Pons (tissue), 1 donor: Measurements from ENCODE around the gene GGNBP2.
A peak's percentile ranks its signal among the peaks of the same experiment; 100 is the strongest.
"Not testable (repeated sequence)": the region's sequence is repeated elsewhere in the genome, so short reads cannot be mapped to it uniquely, and the experiment has no call there.

Experiments
- DNase-seq: peaks from one replicate; pipeline ENCODE4 v3.0.0-alpha.2; 2016; ENCODE audit warnings: low spot score

The GGNBP2 gene, protein sequence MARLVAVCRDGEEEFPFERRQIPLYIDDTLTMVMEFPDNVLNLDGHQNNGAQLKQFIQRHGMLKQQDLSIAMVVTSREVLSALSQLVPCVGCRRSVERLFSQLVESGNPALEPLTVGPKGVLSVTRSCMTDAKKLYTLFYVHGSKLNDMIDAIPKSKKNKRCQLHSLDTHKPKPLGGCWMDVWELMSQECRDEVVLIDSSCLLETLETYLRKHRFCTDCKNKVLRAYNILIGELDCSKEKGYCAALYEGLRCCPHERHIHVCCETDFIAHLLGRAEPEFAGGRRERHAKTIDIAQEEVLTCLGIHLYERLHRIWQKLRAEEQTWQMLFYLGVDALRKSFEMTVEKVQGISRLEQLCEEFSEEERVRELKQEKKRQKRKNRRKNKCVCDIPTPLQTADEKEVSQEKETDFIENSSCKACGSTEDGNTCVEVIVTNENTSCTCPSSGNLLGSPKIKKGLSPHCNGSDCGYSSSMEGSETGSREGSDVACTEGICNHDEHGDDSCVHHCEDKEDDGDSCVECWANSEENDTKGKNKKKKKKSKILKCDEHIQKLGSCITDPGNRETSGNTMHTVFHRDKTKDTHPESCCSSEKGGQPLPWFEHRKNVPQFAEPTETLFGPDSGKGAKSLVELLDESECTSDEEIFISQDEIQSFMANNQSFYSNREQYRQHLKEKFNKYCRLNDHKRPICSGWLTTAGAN

DNA sequence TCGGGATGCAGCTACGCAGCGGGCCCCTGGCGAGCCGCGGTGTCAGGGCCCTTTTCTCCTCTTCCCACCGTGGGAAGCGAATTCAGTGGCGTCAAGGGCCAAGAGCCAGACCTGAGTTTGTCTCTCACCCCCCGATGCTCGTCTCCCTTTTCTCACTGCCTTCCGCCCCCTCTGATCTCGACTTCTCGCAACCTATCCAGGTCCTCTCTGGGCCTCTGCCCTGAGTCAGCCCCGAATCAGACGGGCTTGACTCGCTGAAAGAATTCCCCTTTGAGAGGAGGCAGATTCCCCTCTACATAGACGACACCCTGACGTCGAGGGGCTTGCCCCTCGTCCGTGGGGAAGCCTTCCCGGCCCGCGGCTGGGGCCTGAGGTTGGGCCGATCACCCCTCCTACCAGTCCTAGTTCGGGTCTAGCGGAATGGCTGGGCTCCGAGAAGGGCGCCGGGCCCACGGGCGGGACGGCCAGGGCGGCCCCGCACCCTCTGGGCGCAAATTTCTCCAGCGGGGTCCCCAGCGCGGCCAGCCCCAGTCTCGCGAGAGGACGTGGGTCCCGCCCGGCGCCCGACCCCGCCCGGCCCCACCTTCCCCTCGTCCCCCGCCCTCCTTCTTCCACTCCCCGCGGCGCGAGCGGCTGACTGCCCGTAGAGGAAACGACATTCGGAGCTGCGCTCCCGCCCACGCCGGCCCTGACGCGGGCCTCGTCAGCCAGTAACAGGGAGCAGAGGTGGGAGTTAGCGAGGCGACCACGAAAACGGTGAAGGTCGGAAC lies at the start of gene GGNBP2:
GGNBP2 (plus strand) TSS at position 613 of the 770 bp plus-strand sequence. CDS start 806 bp downstream, outside the sequence.
- DNase-seq, result peak; percentile 88

DNA sequence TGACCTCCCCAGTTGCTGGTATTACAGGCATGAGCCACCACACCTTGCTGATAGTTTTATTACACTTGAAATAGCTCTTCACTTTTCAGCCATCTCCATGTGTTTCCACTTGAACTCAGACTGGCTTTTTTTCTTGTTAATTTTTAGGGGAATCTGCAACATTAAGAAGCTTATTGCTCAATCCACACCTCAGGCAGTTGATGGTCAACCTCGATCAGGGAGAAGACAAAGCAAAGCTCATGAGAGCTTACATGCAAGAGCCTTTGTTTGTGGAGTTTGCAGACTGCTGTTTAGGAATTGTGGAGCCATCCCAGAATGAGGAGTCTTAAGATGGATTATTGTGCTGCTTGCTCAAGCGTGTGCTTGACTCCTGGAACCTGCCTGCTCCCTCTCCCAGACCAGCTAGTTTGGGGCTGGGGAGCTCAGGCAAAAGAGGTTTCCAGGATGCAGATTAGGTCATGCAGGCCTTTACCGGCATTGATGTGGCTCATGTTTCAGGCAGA lies 49.6 kb upstream of the GGNBP2 start:
- DNase-seq, result no peak

DNA sequence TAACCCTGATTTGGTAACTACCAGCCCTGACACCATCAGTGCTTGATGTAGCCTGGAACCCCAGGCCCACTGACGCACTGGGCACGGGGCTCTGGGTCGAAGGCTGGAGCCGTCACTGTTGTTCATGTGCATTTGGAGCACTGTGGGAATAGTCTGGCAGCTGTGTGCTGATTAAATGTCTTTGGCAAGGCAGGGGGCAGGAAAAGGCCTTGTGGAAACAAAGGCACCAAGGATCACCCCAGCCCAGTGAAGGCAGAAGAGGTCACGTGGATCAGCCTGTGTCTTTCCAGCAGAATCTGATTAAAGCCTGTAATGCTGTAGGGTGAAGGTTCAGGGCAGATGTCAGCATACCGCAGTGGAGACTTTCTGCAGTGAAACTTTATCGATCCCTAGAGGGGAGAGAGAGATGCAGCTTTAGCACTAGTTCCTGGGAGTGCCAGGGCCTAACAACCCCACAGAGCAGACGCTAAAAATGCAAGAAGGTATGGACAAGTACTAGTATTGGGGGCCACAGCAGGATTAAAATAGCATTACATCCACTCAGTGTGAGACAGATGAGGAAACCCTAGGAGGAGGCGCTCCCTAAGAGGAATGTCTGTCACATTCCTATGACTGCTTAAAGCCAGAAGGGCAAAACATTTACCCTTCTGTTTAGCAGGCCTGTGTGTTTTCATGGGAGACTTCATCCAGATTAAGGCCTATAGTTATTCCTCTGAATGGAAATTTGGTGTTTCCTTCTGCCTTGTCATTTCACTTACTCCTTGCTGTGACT lies 48.5 kb upstream of the GGNBP2 start:
- DNase-seq, result peak; percentile 87

DNA sequence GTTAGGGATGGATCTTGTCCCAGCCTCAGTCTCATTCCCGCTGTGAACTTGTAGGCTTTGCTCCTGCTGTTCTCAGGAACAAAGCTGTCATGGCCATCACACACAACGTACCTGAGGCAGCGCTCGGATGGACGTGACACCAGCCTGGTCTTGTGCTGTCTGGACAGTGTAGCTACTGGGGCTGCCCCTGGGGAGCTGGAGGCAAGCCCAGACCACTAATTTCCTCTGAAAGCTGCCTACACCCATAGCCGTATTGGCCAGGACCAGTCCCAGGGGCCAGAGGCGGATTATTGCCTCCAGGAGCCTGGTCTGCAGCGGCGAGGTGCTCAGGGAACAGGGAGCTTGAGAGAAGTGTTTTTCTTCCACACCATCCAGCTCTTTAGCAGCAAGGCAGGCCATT lies 46.6 kb upstream of the GGNBP2 start:
- no peak for DNase-seq

DNA sequence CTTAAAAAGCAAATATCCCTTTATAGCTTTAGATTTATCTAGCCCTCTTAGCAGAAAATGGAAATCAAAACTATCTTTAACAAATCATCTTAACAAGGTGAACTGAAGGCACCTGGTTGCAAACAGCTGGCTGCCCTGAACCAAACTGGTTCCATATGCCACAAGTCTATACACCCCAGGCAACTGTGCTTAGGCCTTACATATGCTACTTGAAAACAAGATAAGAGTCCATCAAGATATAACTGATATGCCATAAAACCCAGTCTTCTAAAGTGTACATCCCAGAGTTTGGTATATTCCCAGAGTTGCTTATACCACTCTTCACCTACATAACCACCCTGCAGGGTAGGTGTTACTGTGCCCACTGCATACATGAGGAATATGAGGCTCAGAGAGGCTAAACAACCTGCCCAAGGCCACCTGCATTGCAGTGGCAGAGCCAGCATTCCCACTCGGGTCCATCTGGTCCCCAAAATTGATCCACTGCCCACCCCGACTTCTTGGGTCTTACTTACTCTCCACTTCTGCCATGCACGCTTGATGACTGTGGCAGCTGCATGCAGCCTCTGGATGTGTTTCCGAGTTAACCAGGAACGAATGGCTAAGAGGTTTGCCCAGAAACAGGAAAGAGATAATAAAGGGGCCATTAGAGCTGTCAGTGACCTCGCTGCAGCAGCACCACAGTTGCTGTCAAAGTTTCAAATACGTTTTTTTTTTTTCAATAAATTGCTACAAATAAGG lies 46.0 kb upstream of the GGNBP2 start:
- no peak for DNase-seq

DNA sequence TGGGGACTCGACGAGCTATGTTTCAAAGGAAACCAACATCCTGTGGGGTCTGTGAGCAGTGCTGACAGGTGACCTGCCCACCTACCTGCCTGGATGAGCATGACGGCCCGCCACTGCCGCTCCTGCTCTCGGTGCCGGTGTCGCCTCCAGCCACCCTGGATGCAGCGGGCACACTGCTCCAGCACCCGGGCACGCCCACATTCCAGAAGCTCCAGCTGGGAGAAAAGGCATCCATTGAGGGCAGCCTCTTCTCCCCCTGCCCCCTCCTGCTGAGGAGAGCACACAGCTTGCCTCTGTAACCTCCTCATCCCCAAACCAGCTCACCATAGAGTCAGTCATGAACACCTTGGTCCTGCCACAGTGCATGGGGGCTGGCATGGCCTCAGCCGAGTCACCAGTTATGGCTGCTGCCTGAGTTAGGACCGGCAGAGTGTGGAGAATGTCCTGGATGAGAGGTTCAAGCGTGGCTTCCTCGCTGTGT lies 43.9 kb upstream of the GGNBP2 start:
- no peak for DNase-seq

DNA sequence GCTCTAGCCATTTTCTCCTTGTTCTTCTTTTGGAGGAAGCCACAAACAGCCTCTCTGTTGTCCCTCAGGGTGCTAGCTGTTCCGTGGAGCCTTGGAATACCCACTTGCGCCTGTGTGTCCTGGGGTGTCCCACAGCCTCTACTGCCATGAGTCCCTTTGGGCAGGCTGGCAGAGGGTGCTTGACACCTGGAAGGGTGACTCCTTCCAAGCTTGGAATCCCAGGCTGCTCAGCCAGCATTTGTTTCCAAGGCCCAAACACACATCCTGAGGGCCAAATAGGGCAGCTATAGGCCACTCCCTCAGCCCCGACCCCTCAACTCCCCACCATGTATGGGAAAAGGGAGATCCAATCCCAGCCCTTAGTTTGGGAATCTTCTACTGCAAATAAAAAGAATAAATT lies 43.4 kb upstream of the GGNBP2 start:
- DNase-seq, result no peak

DNA sequence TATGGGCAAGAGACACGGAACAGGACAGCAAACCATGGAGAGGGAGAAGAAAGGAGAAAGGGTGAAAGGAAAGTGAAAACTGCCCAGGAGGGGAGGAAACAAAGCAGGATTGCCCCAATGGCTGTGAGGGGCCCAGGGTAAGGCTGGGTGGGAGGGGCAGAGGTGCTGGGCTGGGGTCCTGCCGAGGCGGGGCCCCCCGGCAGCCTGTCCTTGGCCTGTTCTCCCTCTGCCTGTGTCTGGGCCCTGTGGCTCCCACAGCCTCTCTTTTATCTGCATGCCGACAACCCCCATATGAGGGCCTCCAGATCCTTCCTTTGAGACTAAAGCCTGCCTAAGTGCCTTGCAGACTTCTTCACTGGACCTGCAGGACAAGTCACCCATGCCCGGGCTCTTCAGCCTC lies 42.8 kb upstream of the GGNBP2 start:
- DNase-seq, result no peak

DNA sequence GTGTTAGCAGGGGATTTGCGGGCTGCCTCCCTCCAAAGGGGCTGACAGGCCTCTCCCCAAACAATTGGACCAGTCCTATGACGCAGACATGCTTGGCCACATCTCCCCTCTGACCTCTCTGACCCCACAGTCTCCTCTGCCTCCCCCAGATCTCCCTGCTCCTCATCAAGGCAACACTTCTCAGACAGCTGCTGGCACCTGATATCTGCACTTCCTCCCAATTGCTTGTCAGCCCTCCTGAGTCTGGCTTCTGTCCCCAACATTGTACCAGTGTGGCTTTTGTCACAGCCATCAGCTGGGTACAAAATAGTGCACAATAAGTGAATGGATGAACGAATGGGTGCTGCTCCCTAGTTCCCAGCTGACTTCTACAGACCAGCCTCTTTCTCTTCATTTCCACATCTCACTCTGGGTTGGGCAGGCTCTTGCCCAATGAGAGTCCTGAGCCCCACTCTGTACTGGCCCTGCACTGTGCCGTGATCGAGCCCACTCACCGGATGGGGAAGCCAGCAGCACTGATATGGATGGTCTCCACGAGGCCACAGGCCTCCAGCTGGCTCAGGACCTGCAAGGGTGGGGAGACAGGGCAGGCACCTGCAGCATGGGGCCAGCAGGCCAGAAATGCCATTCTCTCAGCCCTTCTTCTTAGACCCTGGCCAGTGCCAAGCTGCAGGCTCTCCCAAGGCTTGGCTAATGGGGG lies 41.1 kb upstream of the GGNBP2 start:
- no peak for DNase-seq

DNA sequence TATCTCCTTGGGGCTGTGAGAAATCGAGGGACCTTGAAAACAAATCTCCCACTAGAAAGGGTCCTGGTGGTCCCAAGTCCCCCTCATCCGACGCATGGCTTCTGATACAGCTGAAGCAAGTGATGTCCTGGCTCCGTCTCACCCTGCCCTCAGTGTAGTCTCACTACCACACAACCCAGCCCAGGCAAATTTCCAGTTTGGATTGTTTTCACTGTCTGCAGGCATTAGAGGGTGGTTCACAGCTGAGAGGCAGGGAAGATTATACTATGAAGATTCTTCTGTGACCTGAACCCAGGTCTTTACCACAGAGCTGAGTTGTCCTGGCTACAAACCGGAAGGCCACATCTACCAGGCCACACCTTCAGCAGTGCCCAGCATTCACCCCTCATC lies 40.6 kb upstream of the GGNBP2 start:
- DNase-seq, result no peak

DNA sequence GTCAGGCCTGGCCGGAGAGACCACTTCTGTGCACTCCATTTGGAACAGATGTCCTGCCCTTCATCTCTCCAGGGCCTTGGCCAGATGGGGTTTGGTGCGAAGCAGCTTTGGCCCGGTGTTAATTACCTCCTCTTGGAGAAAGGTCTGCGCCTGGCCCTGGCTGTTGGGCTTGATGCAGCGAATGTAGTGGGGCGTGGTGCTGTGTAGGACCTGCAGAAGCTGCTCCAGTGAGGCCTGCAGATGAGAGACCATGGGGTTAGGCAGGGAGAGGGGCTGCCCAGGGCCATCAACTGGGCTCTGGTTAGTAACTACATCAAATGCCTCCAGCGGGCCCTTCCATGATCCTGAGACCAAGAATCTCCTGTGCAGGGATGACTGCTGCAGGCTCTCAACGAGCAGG lies 39.5 kb upstream of the GGNBP2 start:
- DNase-seq, result no peak

DNA sequence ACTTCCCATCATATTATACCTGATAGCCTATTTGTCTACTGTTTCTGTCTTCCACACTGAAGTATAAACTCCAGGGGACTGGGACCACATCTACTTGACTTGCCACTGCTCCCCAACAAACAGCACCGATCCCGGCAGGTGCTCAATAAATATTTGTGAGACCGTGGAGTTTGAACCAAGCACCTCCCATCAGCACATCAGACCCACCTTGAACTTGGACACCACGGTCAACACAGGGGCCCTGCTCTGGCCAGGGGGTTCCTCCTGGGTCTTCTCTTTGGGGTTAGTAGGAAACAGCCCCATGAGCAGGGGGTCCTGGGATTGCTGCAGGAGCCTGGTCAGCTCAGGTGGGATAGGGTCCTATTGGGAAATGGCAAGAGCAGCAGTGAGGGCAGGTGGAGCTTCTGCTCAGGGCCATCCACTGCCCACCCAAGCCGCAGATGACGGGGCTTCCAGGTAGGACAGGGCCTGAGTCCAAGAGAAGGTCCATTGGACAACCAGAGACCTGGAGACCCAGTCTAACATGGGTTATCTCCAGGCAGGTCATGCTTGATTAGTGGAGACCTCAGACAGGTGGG lies 38.4 kb upstream of the GGNBP2 start:
- no peak for DNase-seq

DNA sequence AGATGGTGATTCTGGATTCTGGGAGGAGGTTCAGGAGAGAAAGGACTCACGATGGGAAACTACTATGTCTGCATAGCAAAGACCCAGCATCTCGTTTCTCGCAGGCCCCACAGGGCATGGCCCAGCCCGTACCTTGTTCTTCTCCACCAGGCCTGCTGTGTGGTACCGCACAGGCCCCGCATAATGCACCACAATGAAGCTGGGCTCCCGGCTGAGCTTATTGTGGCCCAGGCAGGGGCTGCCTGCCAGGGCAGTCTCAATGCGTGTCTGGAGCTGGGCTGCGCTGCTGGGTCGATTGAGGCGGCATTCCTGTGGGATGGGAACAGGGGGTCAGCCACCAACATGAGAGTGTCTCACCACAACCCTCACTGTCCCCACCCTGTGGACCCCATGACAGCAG lies 37.9 kb upstream of the GGNBP2 start:
- DNase-seq, result no peak

DNA sequence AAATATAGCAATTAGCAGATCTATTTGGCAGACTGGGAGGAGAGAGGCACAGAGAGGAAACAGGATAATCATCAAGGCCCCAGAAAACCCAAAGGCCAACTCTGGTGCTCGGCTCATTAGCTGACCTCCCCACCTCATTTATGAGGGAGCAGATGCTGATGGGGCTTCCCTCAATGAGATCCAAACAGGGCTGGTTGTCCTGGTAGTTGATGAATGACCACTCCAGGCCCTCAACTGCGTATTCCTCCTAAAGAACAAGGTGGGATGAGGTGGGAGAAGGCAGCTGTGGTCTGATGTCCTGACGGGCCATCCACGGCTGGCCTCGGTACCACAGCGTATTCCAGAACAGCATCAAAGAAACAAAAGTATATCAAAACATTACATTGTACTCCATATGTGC lies 37.5 kb upstream of the GGNBP2 start:
- no peak for DNase-seq

DNA sequence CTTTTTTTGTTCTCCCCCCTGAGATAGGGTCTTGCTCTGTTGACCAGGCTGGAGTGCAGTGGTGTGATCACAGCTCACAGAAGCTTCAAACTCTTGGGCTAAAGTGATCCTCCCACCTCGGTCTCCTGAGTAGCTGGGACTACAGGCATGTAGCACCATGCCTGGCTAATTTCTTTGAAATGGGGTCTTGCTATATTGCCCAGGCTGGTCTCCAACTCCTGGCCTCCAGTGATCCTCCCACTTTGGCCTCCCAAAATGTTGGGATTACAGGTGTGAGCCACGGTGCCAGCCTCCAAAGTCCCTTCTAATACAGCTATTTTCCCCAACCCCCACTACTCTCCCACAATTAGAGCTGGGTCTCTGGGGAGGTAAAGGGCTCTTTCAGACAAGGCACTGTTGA lies 36.3 kb upstream of the GGNBP2 start:
- not testable (repeated sequence) for DNase-seq

DNA sequence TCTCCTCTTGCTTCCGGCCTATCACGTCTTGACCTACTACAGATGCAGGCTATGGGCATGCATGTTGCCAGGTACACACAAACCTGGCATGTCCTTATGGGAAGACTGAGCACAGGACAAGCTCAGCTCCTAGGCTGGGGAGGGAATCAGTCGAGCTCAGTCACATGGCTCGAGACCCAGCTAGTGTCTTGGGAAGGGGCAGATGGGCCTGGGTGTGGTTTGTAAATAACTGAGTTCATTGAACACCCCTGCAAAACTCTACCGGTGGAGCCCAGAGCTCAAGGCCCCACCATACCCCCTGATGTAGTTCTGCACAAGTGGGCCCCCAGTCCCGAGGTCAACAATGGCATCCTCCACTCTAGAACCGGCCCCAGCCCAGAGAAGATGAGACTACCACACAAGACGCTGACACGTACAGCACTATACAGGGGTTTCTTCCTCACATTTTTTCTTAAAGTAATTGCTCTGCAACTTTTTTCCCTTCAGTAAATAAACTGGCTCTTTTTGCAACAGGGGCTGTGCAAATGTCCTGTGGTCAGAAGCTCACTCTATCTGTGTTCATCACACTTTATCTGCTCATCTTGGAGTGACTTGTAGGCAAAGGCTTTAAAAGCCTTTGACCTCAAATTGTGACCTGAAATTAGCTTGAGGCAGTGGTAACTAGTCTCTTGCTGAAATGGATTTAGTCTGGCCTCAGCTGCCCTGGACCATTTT lies 35.3 kb upstream of the GGNBP2 start:
- DNase-seq, result no peak

DNA sequence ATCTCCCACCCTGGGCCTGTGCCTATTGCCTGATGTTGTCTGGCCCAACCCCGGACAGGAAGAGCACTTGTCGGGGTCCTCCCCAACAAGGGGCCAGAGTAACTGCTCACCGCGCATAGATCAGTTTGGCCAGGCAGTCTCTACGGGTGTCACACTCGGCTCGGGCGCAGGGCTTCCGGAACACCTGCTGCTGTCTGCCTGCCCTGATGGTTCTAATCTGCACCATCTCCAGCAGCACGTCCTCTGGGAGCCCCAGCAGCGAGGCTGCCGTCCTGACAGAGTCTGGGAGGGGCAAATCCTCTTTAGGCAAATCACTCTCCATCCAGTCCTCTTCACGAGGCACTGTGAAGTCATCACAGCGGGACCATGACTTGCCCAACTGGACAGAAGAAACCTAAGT lies 34.1 kb upstream of the GGNBP2 start:
- DNase-seq, result no peak

DNA sequence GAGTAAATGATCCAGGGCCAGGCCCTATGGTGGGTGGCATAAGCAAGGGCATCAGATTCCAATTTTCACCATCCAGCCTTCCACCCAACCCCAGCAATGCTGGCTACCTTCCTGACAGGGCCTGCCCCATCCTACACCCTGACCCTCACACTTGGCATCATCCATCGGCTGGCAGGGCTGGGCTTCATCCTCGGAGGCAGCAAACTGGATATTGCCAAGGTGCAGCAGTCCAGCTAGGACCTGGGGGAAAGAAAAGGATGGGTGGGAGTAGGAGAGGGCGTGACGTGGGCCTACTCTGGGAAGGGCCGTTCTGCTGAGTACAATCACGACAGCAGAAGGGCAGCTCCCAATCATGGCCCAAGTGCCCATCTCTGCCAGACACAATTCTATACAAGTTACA lies 33.5 kb upstream of the GGNBP2 start:
- no peak for DNase-seq

DNA sequence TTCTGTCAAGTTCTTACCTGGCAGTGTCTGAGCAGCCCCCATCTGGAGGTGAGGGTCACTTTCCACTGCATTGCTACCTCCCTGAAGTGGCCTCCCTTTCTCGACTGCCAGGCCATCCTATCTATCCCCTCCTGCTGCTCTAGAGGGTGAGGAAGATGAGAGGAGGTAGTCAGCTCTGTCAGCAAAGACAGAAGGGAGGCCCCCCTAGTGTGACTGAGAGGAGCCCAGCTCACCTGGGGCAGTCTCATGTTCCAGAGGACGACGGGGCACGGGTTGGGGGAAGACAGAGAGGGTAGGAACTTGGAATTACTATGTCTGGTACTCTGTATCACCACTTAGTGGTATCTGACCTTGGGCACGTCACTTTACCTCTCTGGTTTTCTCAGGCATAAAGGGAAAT lies 32.1 kb upstream of the GGNBP2 start:
- no peak for DNase-seq
